ENCODE data around the gene ZNF776.
A peak's percentile ranks its signal among the peaks of the same experiment; 100 is the strongest.
"Not testable (repeated sequence)": the region's sequence is repeated elsewhere in the genome, so short reads cannot be mapped to it uniquely, and the experiment has no call there.

The ZNF776 gene

DNA sequence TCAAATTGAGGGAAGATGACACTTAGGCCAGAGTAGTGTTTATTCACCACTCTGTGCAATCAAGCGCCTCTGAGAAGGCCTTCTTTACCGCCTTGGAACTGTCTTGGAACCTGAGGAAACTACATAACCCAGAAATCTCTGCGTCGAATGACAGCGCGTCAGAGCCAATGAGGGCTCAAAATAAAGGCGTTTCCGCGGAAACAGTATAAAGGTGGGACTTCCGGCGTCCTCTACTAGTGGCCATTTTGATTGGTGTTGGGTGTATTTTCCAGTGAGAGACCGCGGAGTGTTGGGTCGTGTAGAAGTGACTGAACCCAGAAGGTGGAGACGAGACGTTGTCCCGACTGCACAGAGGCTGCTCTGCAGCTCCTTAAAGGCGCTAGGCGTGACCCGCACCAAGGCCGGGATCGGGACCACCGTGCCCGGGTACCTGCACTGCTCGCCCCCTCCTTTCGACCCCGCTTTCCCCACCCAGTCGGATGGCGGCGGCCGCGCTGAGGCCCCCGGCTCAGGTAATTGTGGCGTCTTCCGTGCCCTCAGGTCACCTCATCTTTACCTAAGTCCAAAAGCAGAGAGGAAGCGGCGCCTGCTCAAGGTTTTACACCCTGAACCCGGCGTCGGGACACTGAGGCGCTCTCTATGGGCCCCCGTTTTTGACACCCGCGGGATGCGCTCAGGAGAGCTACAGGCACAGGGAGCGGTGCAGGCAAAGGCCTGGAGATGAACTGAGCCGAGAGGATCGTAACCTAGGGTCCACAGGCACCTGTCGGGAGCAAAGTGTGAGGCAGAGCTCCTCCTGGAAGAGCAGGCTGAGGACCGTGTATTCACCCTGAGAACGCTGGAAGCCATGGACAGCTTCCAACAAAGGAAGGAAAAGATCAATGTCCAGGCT, at the start of gene ZNF776:
TSS of gene ZNF776 (plus strand) at position 236 of the 892 bp plus-strand sequence. CDS start at position 480, 244 bp downstream.
- H3K36me3 Mint-ChIP-seq: peaks cover 52% of the 10 kb centered on the region
- peaks cover 44% of the 10 kb centered on the region for H3K9me3 Mint-ChIP-seq
- peak within 1 kb of the TSS; percentile 93 for H3K27ac Mint-ChIP-seq
- peak within 1 kb of the TSS; percentile 96 for H3K4me3 Mint-ChIP-seq
- peak; percentile 91 for DNase-seq
- CTCF ChIA-PET: no interaction called here
- peaks cover 25% of the 10 kb centered on the region for H3K4me1 Mint-ChIP-seq
- H3K27me3 Mint-ChIP-seq: no peaks in the 10 kb centered on the region

- CTCF ChIA-PET: no interaction called here
- Mint-ChIP-seq H3K9me3 (peaks cover 72% of the 10 kb centered on the region), H3K27me3 (no peaks in the 10 kb centered on the region), H3K4me1 (no peaks in the 10 kb centered on the region), H3K4me3 (no peak overlapping the region), H3K36me3 (peaks cover 45% of the 10 kb centered on the region), H3K27ac (no peak overlapping the region)
- DNase-seq: no peak
Observed at GRCh38 chr19:57701625-57702024, 45.0 kb upstream of the ZNF776 start.

- CTCF ChIA-PET: no interaction called here
- Mint-ChIP-seq H3K27me3 (peaks cover 22% of the 10 kb centered on the region), H3K9me3 (peaks cover 72% of the 10 kb centered on the region), H3K4me1 (peaks cover 20% of the 10 kb centered on the region), H3K36me3 (peaks cover 44% of the 10 kb centered on the region), H3K4me3 (no peak overlapping the region), H3K27ac (no peak overlapping the region)
- no peak for DNase-seq
Observed at GRCh38 chr19:57706346-57706745, 40.3 kb upstream of the ZNF776 start.

DNA sequence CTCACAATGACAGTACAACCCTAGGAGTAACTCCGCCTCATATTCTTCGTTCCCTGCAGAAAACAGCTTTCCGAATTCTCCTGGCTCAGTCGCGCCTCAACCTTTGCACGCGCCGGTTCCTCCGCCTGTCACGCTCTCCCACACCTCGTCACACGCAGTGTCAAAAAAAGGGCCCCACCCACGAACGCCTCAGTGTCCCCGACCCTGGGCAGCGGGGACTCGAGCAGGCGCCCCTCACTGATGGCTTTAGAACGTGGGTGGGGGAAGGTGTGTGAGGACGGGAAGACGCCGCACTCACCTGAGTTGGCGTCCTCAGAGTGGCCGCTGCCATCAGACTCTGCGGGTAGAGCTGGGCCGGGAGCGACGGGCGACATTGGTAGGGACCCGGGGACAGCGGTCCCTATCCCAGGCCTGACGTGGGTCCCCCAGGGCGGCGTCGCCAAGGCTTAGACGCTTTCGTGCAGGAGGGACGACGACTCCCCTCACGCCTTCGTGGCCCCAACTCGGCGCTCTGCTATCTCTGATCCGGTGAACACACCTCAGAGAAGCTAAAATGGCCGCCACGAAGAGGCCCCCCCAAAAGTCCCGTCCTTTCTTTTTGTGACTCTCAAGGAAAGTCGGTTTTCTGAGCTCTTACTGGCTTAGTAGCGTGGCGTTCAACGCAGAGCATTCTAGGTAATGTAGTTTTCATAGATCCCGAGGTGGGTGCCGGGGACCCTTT, 37.8 kb upstream of the ZNF776 start, which contains the start of gene ZNF154:
TSS of gene ZNF154 (minus strand) at position 564 of the 721 bp plus-strand sequence. CDS start at position 331, 233 bp downstream.
- CTCF ChIA-PET: interaction anchor here (1.0 kb wide), 1 partner anchor 27 kb away, joined by 3 read pairs; the partner anchor contains the start of gene ZNF551
- Mint-ChIP-seq H3K4me3 (peak within 1 kb of the TSS; percentile 77), H3K9me3 (peaks cover 71% of the 10 kb centered on the region), H3K27me3 (peaks cover 22% of the 10 kb centered on the region), H3K4me1 (peaks cover 20% of the 10 kb centered on the region), H3K27ac (peak within 1 kb of the TSS; percentile 82), H3K36me3 (peaks cover 36% of the 10 kb centered on the region)
- DNase-seq: peak; percentile 50

DNA sequence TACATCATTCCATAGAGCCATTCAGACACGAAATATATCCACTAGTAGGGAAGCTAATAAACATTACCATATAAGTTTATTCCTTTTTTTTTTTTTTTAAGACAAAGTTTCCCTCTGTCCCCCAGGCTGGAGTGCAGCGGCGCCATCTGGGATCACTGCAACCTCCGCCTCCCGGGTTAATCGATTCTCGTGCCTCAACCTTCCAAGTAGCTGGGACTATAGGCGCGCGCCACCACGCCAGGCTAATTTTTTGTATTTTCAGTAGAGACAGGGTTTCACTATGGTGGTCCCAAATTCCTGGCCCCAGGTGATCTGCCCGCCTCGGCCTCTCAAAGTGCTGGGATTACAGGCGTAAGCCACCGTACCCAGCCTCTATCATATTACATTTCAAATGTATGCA, 37.0 kb upstream of the ZNF776 start:
- Mint-ChIP-seq H3K4me1 (peaks cover 20% of the 10 kb centered on the region), H3K4me3 (peak overlapping the region; percentile 7), H3K9me3 (peaks cover 72% of the 10 kb centered on the region), H3K27me3 (peaks cover 22% of the 10 kb centered on the region), H3K36me3 (peaks cover 34% of the 10 kb centered on the region), H3K27ac (no peak overlapping the region)
- CTCF ChIA-PET: interaction anchor here (1.0 kb wide), 1 partner anchor 28 kb away, joined by 3 read pairs; the partner anchor contains the start of gene ZNF551
- no peak for DNase-seq

GRCh38 chr19:57712222-57712621, 34.4 kb upstream of the ZNF776 start:
- Mint-ChIP-seq H3K27ac (no peak overlapping the region), H3K4me3 (no peak overlapping the region), H3K27me3 (peaks cover 22% of the 10 kb centered on the region), H3K9me3 (peaks cover 69% of the 10 kb centered on the region), H3K4me1 (peaks cover 19% of the 10 kb centered on the region), H3K36me3 (peaks cover 37% of the 10 kb centered on the region)
- CTCF ChIA-PET: no interaction called here
- no peak for DNase-seq

GRCh38 chr19:57719424-57719823, 27.2 kb upstream of the ZNF776 start:
- no peak for DNase-seq
- H3K27me3 Mint-ChIP-seq: no peaks in the 10 kb centered on the region
- peaks cover 73% of the 10 kb centered on the region for H3K9me3 Mint-ChIP-seq
- H3K36me3 Mint-ChIP-seq: peaks cover 71% of the 10 kb centered on the region
- no peak overlapping the region for H3K4me3 Mint-ChIP-seq
- H3K27ac Mint-ChIP-seq: no peak overlapping the region
- CTCF ChIA-PET: no interaction called here
- peaks cover 4% of the 10 kb centered on the region for H3K4me1 Mint-ChIP-seq

- Mint-ChIP-seq H3K36me3 (peaks cover 75% of the 10 kb centered on the region), H3K9me3 (peaks cover 73% of the 10 kb centered on the region), H3K27ac (no peak overlapping the region), H3K4me1 (peaks cover 7% of the 10 kb centered on the region), H3K4me3 (no peak overlapping the region), H3K27me3 (no peaks in the 10 kb centered on the region)
- CTCF ChIA-PET: no interaction called here
- no peak for DNase-seq
Observed at GRCh38 chr19:57719901-57720519, 26.6 kb upstream of the ZNF776 start.

DNA sequence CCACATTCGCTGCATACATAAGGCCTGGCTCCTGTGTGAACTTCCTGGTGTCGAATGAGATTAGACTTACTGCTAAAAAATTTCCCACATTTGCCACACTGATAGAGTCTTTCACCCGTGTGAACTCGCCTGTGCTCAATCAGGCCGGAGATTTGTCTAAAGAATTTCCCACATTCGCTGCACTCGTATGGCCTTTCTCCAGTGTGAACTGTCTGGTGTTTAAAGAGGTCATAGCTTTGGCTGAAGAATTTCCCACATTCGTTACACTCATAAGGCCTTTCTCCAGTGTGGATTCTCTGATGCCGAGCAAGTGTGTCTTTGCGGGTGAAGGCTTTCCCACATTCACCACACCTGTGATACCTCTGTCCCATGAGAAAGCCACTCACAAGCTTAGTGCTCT, 25.7 kb upstream of the ZNF776 start:
- no peak for DNase-seq
- Mint-ChIP-seq H3K4me1 (peaks cover 9% of the 10 kb centered on the region), H3K27ac (no peak overlapping the region), H3K9me3 (peaks cover 68% of the 10 kb centered on the region), H3K4me3 (no peak overlapping the region), H3K27me3 (no peaks in the 10 kb centered on the region), H3K36me3 (peaks cover 76% of the 10 kb centered on the region)
- CTCF ChIA-PET: no interaction called here

GRCh38 chr19:57738320-57738719, 8.3 kb upstream of the ZNF776 start:
- not testable (repeated sequence) for H3K4me3 Mint-ChIP-seq, H3K9me3 Mint-ChIP-seq, H3K27me3 Mint-ChIP-seq, H3K36me3 Mint-ChIP-seq, H3K4me1 Mint-ChIP-seq, H3K27ac Mint-ChIP-seq
- CTCF ChIA-PET: interaction anchor here (0.9 to 1.4 kb wide), 2 partner anchors 10 to 208 kb away, joined by 4 read pairs; no protein-coding TSS in a partner anchor
- DNase-seq: peak; percentile 56

- not testable (repeated sequence) for H3K36me3 Mint-ChIP-seq, H3K9me3 Mint-ChIP-seq, H3K4me3 Mint-ChIP-seq, H3K27ac Mint-ChIP-seq, H3K27me3 Mint-ChIP-seq, DNase-seq, H3K4me1 Mint-ChIP-seq
- CTCF ChIA-PET: interaction anchor here (0.9 to 1.4 kb wide), 2 partner anchors 11 to 208 kb away, joined by 4 read pairs; no protein-coding TSS in a partner anchor
Observed at GRCh38 chr19:57738770-57739169, 7.8 kb upstream of the ZNF776 start.

GRCh38 chr19:57747472-57747807, 825 bp downstream of the ZNF776 start:
- H3K4me3 Mint-ChIP-seq: peak overlapping the region; percentile 96
- H3K36me3 Mint-ChIP-seq: peaks cover 58% of the 10 kb centered on the region
- peaks cover 25% of the 10 kb centered on the region for H3K4me1 Mint-ChIP-seq
- DNase-seq: no peak
- CTCF ChIA-PET: no interaction called here
- H3K27ac Mint-ChIP-seq: peak overlapping the region; percentile 93
- H3K9me3 Mint-ChIP-seq: peaks cover 49% of the 10 kb centered on the region
- no peaks in the 10 kb centered on the region for H3K27me3 Mint-ChIP-seq

- H3K9me3 Mint-ChIP-seq: peaks cover 55% of the 10 kb centered on the region
- CTCF ChIA-PET: no interaction called here
- peaks cover 25% of the 10 kb centered on the region for H3K4me1 Mint-ChIP-seq
- no peaks in the 10 kb centered on the region for H3K27me3 Mint-ChIP-seq
- no peak for DNase-seq
- H3K27ac Mint-ChIP-seq: no peak overlapping the region
- H3K36me3 Mint-ChIP-seq: peaks cover 64% of the 10 kb centered on the region
- peak overlapping the region; percentile 96 for H3K4me3 Mint-ChIP-seq
Observed at GRCh38 chr19:57748029-57748428, 1.4 kb downstream of the ZNF776 start.

GRCh38 chr19:57754091-57754673, 7.6 kb downstream of the ZNF776 start:
- Mint-ChIP-seq H3K9me3 (peaks cover 84% of the 10 kb centered on the region), H3K27ac (no peak overlapping the region), H3K4me1 (no peaks in the 10 kb centered on the region), H3K27me3 (no peaks in the 10 kb centered on the region), H3K4me3 (no peak overlapping the region), H3K36me3 (peaks cover 98% of the 10 kb centered on the region)
- DNase-seq: no peak
- CTCF ChIA-PET: no interaction called here

Data from activated naive CD4-positive, alpha-beta T cell treated with anti-CD3 and anti-CD28 coated beads, Interleukin-2, amount 10 ng/mL, durations not matched to agents 7 days and 5 days (primary cell).